Measurements from ENCODE around the gene SMIM33. TPM values are rescaled to one million over a fixed set of nuclear protein-coding genes. Genes with fewer than 3 reads are reported as not detected.

SMIM33 gene
- total RNA-seq, 1 donor from 2014 or later = not detected

Other genes with a start within 250 kb of the SMIM33 start
- gene MATR3, start 177.3 kb upstream of the SMIM33 start, total RNA-seq = 176 TPM
- gene PAIP2, start 129.2 kb upstream of the SMIM33 start, total RNA-seq = 84.1 TPM
- 1.4 TPM for gene SLC23A1, start 87.7 kb upstream of the SMIM33 start, total RNA-seq
- 7.8 TPM for gene MZB1, start 81.1 kb upstream of the SMIM33 start, total RNA-seq
- 0.86 TPM for gene PROB1, start 75.9 kb upstream of the SMIM33 start, total RNA-seq
- 3.5 TPM for gene SPATA24, start 66.9 kb upstream of the SMIM33 start, total RNA-seq
- gene DNAJC18, start 31.5 kb upstream of the SMIM33 start, total RNA-seq = 10.0 TPM
- gene ECSCR, start 8.3 kb upstream of the SMIM33 start, total RNA-seq = 48.8 TPM
- gene STING1, start 11.8 kb downstream of the SMIM33 start, total RNA-seq = 120 TPM
- 97.0 TPM for gene UBE2D2, start 90.3 kb downstream of the SMIM33 start, total RNA-seq
- 27.3 TPM for gene CXXC5, start 177.3 kb downstream of the SMIM33 start, total RNA-seq